ENCODE data around the gene SPATA16. TPM values are rescaled to one million over a fixed set of nuclear protein-coding genes. Genes with fewer than 3 reads are reported as not detected.

SPATA16 gene
- polyA plus RNA-seq, 1 donor from 2014 or later, result not detected

DNA sequence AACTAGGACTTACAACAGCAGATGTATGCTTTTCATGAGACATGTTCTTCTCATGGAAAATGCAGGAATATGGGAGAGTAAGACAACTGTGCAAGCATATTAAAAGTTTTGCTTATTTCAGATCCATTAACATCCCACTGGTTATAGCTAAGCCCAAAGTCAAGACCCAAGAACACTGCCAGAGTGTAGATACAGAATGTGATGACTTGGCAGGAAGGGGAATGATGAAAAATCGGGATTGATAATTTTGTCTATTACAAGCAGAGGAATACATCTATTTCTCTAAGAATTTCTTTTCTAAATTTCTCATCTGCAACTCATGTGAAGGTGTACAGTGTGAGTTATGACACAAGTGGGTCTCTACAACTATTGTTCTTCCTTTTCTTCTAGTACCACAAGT is 76.4 kb downstream of the SPATA16 start:
- Histone ChIP-seq H3K36me3 (ENCODE audit: insufficient read depth, low read length) (no peaks in the 10 kb centered on the region), H3K79me2 (replicated peaks; ENCODE audit: insufficient read depth, low read length) (no peaks in the 10 kb centered on the region), H3F3A (ENCODE audit: insufficient read depth, low read length, poor library complexity, severe bottlenecking) (no peaks in the 10 kb centered on the region), H2AFZ (ENCODE audit: low read depth, low read length) (no peak overlapping the region), H3K4me3 (ENCODE audit: low read length) (no peak overlapping the region), H3K9me3 (ENCODE audit: low read length) (no peaks in the 10 kb centered on the region), H3K27ac (ENCODE audit: low read length) (no peak overlapping the region), H3K9ac (ENCODE audit: low read length) (no peak overlapping the region), H3K9me2 (ENCODE audit: insufficient read depth, low read length) (no peaks in the 10 kb centered on the region), H4K20me1 (ENCODE audit: insufficient read depth) (no peaks in the 10 kb centered on the region), H3K27me3 (ENCODE audit: insufficient read depth, low read depth, low read length) (no peaks in the 10 kb centered on the region), H3K4me2 (ENCODE audit: low read length) (no peak overlapping the region)
- TF ChIP-seq RAD21 (conservative IDR thresholded peaks at IDR 0.05) (no peak), TAF1 (IDR thresholded peaks at IDR 0.05; ENCODE audit: low read depth) (no peak), SMC3 (conservative IDR thresholded peaks at IDR 0.05; ENCODE audit: poor library complexity) (no peak), MXI1 (conservative IDR thresholded peaks at IDR 0.05; ENCODE audit: poor library complexity, severe bottlenecking) (no peak), EZH2 (IDR thresholded peaks at IDR 0.05; ENCODE audit: borderline replicate concordance, insufficient read depth, low read length, poor library complexity, severe bottlenecking) (no peak), POLR2AphosphoS5 (IDR thresholded peaks at IDR 0.05) (no peak), EP300 (conservative IDR thresholded peaks at IDR 0.05; ENCODE audit: poor library complexity, severe bottlenecking) (no peak), CTCF (IDR thresholded peaks at IDR 0.05; ENCODE audit: poor library complexity, severe bottlenecking) (no peak)
- TF ChIP-seq, protein P1, sequence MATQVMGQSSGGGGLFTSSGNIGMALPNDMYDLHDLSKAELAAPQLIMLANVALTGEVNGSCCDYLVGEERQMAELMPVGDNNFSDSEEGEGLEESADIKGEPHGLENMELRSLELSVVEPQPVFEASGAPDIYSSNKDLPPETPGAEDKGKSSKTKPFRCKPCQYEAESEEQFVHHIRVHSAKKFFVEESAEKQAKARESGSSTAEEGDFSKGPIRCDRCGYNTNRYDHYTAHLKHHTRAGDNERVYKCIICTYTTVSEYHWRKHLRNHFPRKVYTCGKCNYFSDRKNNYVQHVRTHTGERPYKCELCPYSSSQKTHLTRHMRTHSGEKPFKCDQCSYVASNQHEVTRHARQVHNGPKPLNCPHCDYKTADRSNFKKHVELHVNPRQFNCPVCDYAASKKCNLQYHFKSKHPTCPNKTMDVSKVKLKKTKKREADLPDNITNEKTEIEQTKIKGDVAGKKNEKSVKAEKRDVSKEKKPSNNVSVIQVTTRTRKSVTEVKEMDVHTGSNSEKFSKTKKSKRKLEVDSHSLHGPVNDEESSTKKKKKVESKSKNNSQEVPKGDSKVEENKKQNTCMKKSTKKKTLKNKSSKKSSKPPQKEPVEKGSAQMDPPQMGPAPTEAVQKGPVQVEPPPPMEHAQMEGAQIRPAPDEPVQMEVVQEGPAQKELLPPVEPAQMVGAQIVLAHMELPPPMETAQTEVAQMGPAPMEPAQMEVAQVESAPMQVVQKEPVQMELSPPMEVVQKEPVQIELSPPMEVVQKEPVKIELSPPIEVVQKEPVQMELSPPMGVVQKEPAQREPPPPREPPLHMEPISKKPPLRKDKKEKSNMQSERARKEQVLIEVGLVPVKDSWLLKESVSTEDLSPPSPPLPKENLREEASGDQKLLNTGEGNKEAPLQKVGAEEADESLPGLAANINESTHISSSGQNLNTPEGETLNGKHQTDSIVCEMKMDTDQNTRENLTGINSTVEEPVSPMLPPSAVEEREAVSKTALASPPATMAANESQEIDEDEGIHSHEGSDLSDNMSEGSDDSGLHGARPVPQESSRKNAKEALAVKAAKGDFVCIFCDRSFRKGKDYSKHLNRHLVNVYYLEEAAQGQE (IDR thresholded peaks at IDR 0.05; ENCODE audit: borderline replicate concordance), result no peak

GRCh38 chr3:173058229-173058628 is 82.8 kb downstream of the SPATA16 start:
- H3K27ac ChIP-seq (ENCODE audit: low read length), result no peak overlapping the region
- no peaks in the 10 kb centered on the region for H3K79me2 ChIP-seq (replicated peaks; ENCODE audit: insufficient read depth, low read length)
- no peaks in the 10 kb centered on the region for H3K9me3 ChIP-seq (ENCODE audit: low read length)
- H3K4me2 ChIP-seq (ENCODE audit: low read length), result no peak overlapping the region
- TF ChIP-seq TAF1 (IDR thresholded peaks at IDR 0.05; ENCODE audit: low read depth) (no peak), SMC3 (conservative IDR thresholded peaks at IDR 0.05; ENCODE audit: poor library complexity) (no peak), EZH2 (IDR thresholded peaks at IDR 0.05; ENCODE audit: borderline replicate concordance, insufficient read depth, low read length, poor library complexity, severe bottlenecking) (no peak), POLR2AphosphoS5 (IDR thresholded peaks at IDR 0.05) (no peak), RAD21 (conservative IDR thresholded peaks at IDR 0.05) (no peak), EP300 (conservative IDR thresholded peaks at IDR 0.05; ENCODE audit: poor library complexity, severe bottlenecking) (no peak), CTCF (IDR thresholded peaks at IDR 0.05; ENCODE audit: poor library complexity, severe bottlenecking) (no peak)
- TF ChIP-seq, protein P1 (IDR thresholded peaks at IDR 0.05; ENCODE audit: borderline replicate concordance), result no peak
- no peaks in the 10 kb centered on the region for H3K9me2 ChIP-seq (ENCODE audit: insufficient read depth, low read length)
- no peaks in the 10 kb centered on the region for H3F3A ChIP-seq (ENCODE audit: insufficient read depth, low read length, poor library complexity, severe bottlenecking)
- no peaks in the 10 kb centered on the region for H3K36me3 ChIP-seq (ENCODE audit: insufficient read depth, low read length)
- H3K4me3 ChIP-seq (ENCODE audit: low read length), result no peak overlapping the region
- H4K20me1 ChIP-seq (ENCODE audit: insufficient read depth), result no peaks in the 10 kb centered on the region
- no peaks in the 10 kb centered on the region for H3K27me3 ChIP-seq (ENCODE audit: insufficient read depth, low read depth, low read length)
- H3K9ac ChIP-seq (ENCODE audit: low read length), result no peak overlapping the region
- H2AFZ ChIP-seq (ENCODE audit: low read depth, low read length), result no peak overlapping the region

All from neural cell (in vitro differentiated cells).